Stimulated activated CD4-positive, alpha-beta T cell treated with anti-CD3 and anti-CD28 coated beads, Interleukin-2, amount 100 ng/mL, for 4 hours (primary cell): ENCODE data around the gene CA10.

Experiments
- DNase-seq: peaks from one replicate; pipeline ENCODE4 v3.0.0-alpha.2; 2020; ENCODE audit warnings: low read depth

CA10 gene

GRCh38 chr17:51869387-51869786 is 289.1 kb downstream of the CA10 start:
- DNase-seq = no peak

- no peak for DNase-seq
These were observed 297.5 kb downstream of the CA10 start for GRCh38 chr17:51860954-51861561.

DNA sequence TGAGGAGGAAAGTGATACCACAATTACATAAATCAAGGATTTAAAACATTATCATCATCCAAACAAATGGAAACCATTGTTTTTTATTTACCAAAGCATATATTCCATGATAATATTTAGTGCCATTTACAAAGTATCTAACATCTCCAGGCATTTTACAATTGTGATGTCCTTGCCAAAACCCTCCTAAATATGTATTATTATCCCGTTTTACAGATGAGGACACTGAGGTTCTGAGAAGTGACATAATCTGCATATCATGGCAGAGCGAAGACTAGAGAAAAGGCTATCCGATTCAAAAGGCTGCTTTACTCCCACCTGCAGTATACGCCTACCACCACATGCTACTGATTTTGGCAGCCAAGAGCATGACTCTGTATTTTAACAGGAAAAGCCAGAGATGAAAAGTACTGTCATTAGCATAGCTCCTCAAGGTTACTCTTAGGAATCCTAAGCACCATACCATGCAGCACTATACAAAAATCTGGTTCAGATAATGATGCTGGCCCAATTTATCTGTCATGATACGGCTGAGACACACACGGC is 301.4 kb downstream of the CA10 start:
- no peak for DNase-seq

DNA sequence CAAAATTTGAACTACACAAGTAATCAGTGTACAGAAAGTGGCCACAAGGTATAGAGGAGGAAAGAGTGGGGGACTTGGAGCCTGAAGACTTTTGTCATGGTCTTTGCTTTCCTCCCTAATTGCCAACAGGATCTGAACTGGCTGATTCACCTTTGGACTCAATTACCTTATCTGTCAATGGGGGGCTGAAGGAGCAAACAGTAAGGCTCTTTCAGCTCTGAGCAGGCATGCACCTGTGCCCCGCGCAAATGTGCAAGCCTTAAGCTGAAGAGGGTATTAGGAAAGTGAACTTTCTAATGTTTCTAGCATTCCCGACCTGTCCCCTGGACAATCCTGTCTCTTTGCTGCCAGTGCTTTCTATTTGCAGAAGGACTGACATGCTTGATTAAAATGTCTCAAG is 302.7 kb downstream of the CA10 start:
- DNase-seq = no peak

- DNase-seq = no peak
These were observed 304.7 kb downstream of the CA10 start for GRCh38 chr17:51853857-51854256.

GRCh38 chr17:51852603-51853002 is 305.9 kb downstream of the CA10 start:
- DNase-seq = no peak

DNA sequence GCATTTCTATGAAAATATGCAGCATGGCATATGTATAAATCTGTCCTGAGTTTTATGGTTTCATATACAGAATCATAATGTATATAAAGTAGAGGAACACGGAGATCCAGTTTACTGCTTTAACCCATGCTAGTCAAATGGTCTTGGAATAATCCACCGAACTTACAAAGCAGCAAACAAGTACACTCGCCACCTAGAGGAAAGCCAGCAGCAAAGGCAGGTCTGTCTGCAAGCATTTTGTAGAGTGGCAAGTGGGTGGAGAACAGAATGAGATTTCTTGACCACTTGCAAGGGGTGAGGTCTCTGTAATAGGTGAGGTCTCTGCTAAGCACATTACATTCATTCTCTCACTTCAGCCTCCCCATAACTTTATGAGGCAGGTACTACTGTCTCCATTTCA is 308.3 kb downstream of the CA10 start:
- no peak for DNase-seq

DNA sequence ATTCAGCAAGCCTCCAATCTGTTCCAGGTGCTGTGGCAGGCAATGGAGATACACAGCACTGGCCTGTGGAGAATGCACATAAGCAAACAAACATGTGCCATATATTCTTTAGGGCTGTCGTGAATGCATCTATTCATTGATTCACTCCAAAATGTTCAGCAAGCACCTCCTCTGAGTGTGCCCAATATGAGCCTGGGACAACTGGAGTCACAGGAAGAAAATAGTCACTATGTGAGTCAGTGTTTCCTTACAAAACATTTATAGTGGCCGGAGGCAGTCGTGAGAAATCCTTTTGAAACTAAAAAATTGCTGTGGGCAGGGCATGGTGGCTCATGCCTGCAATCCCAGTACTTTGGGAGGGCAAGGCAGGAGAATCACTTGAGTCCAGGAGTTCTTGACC is 310.1 kb downstream of the CA10 start:
- no peak for DNase-seq

GRCh38 chr17:51846566-51846965 is 311.9 kb downstream of the CA10 start:
- DNase-seq = no peak

DNA sequence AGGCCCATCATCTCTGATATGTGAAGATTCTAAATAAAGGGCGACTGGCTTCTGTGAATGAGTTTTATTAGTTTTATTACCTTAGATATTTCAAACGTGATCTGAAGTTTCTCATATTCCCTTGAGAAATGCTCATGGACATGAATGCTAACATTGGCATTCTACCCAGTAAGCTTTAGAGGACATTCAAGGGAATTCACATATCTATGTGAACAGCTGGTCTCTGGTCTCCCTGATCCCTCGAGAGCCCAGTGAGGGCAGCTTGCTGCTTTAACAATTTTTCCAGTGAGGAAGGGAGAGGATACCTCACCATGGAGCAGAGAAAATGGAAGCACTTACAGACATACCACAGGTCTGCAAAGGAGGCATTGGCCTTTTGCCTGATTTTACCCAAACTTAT is 312.7 kb downstream of the CA10 start:
- no peak for DNase-seq

DNA sequence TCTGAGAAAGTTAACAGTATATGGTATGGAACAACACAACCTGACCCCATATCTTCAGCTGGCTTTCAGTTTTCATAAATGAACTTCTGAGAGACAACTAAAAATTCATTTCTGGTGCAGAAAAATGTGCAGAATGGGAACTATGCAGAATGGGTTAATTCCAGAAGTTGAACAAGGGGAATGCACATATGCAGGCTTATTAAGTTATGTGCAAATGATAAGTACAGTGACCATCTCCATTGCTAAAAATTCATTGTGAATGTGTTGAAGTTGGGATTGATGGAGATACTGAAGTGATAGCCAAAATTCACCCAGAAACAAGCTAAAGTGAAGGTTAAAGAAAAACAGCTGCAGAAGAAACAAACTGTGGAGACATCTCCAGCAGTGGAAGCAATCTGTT is 315.8 kb downstream of the CA10 start:
- no peak for DNase-seq

GRCh38 chr17:51841669-51842068 is 316.8 kb downstream of the CA10 start:
- DNase-seq = no peak

DNA sequence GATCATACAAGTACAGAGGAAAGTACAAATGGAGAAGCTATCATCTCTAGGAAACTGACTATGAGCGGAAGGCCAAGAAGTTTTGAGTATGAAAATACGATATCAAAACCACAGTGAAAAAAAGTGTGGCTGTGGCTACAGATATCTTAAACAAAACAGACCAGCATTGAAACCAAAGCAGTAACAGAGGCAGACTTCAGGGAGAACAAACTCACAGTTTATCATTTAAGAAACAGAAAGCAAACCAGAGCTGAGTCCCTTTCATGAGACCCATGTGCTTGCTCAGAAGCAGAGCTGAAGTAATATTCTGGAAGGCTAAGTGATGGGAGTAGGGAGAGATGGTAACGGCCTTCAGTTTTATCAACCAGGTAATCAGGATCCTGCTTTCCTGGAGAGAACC is 317.8 kb downstream of the CA10 start:
- no peak for DNase-seq

- DNase-seq = no peak
These were observed 324.9 kb downstream of the CA10 start for GRCh38 chr17:51833620-51834019.

DNA sequence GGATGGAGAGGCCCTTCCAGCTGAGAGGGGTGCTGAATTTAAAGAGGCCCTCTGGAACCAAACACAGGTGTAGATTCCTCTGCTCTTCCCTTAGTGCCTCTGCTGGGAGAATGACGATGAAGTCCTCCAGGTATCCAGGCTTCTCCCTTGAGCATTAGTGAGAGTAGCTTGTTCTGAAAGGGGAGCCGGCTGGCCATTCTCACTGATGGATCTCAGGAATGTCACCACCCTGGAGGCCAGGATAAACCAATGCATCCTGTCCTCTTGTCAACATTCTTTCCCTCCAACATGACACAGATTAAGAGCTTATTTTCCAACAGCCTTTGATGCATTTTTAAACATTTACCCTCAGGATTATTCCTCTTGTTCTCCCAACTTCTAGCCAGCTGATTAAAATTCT is 325.5 kb downstream of the CA10 start:
- no peak for DNase-seq

- no peak for DNase-seq
These were observed 327.6 kb downstream of the CA10 start for GRCh38 chr17:51830886-51831285.

GRCh38 chr17:51830451-51830850 is 328.1 kb downstream of the CA10 start:
- no peak for DNase-seq

DNA sequence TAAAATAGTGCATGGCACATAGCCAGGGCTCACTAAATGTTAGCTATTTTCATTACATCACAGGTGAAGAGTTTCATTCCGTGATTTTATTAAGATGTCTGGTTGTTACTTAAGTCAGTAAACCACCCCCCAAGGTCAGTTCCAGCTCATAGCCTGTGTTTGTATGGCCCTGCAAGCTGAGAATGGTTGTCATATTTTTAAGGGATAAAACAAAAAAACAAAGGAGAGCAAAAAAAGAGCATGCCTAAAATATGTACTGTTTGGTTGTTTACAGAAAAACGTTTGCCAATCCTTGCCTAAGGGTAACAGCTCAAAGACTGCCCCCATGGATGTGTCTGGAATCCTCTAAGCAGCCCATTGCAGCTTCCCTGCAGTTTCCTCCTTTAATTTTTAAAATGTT is 329.6 kb downstream of the CA10 start:
- DNase-seq = no peak

- no peak for DNase-seq
These were observed 331.4 kb downstream of the CA10 start for GRCh38 chr17:51827140-51827539.

DNA sequence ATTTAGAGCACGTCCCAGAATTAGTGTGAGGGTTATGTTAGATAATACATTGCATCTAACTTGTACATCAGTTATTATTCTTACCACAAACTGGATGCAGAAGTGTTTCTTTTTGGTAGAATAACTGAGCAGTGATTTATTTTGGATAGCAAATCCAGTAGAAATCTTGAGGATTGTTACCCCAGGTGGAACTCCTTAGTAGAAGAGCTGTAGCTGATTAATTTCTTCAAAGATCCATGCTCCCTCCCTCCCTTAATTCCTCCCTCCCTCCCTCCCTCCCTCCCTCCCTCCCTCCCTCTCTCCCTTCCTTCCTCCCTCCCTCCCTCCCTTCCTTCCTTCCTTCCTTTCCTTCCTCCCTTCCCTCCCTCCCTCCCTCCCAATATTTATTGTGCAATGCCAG is 337.7 kb downstream of the CA10 start:
- DNase-seq = no peak

- no peak for DNase-seq
These were observed 338.3 kb downstream of the CA10 start for GRCh38 chr17:51820252-51820651.

DNA sequence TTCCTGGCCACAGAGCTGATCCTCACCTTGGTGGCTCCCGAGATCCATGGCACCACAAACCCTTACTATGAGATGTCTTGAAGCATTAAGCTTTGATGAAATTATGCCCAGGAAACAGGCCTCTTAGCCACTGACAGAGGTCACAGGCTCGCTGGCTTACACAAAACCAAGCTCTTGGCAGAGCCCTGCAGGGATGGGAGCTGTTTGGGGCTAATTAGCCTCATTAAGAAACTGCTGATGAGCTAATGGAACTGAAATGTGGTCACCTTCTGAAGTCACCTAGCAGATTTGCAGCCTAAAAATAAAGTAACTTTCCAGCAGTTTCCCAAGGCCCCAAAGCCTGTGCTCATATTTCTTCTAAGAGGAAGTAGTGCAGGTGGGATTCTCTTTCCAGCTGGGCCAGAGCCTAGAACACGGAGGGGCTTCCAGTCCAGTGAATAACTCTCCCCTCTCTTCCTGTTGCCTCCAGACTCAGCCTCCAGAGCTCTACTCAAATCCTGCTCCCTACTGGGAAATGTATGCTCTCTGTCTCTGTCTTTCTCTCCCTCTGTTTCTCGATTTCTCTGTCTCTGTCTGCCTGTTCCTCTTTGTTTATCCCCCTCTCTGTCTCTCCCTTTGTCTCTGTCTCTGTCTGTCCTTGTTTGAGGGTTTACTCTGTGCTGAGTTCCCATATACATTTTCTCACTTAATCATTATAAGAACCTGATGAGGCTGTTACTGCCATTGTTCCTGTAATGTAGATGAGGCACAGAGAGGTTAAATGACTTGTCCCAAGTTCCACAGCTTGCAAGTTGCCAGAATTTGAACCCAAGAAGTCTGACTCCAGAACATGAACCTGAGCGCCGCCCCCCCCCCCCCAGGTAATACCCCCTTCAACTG is 338.9 kb downstream of the CA10 start:
- no peak for DNase-seq

GRCh38 chr17:51818777-51819176 is 339.7 kb downstream of the CA10 start:
- DNase-seq = no peak

DNA sequence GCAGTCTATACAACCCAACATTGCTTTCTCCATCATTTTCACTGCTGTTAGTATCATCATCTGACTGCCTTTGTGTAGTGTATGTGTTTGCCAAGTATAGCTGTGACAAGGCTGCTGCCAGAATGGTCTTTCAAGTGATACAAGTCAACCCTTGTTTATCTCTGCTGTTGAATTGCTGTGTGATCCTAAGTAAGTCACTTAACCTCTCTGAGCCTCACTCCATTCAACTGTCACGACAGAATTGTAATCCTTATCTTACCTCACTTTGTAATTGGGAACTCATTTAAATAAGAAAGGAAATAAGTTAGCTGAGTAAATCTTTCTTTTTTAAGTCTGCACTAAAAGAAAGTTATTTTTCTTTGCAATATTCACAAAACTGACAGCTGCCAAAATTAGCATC is 340.6 kb downstream of the CA10 start:
- DNase-seq = no peak
